H1 (cell line): ENCODE data around the gene ACACA. TPM values are rescaled to one million over a fixed set of nuclear protein-coding genes. Genes with fewer than 3 reads are reported as not detected.
A peak's percentile ranks its signal among the peaks of the same experiment; 100 is the strongest.

ENCODE experiments used
- CTCF ChIA-PET: fragments of 300-600 bp; sonication (Branson Sonifier 250); formaldehyde crosslinking; loops from one replicate; lab custom pipeline; 2021; ENCODE audit not compliant: partially characterized antibody; lab: Charles Lee
- POLR2A ChIA-PET: fragments of 300-600 bp; sonication (Branson Sonifier 250); formaldehyde crosslinking; loops from one replicate; lab custom pipeline; 2021; ENCODE audit warnings: inconsistent platforms; ENCODE audit not compliant: partially characterized antibody; lab: Charles Lee
- DNase-seq, 2 experiments: peaks; one replicate each; pipeline versions ENCODE4 v3.0.0 to v3.0.0-alpha.2; 2010 to 2022; ENCODE audit warnings: low spot score in 2 of 2, low read depth in 1 of 2, mixed read lengths in 1 of 2
- FAIRE-seq: peaks from 2 replicates; lab custom pipeline; 2011; peaks lifted over from hg19 to GRCh38; lab: Jason Lieb, UNC
- H2AFZ ChIP-seq: 2 replicates; pipeline ENCODE4 v1.8.1; 2012; ENCODE audit warnings: low read length, inconsistent platforms
- H2AK5ac ChIP-seq: 2 replicates; pipeline ENCODE4 v1.6.1; 2013; ENCODE audit warnings: low read depth, low read length
- H2BK120ac ChIP-seq: replicated peaks from 2 replicates; pipeline ENCODE3; 2013; ENCODE audit warnings: low read depth, low read length, inconsistent platforms
- H2BK12ac ChIP-seq: 2 replicates; pipeline ENCODE4 v1.6.1; 2013; ENCODE audit warnings: low read depth, low read length
- H2BK15ac ChIP-seq: 2 replicates; pipeline ENCODE4 v1.6.1; 2013; ENCODE audit warnings: low read length
- H2BK20ac ChIP-seq: 2 replicates; pipeline ENCODE4 v1.6.1; 2013; ENCODE audit warnings: low read length
- H2BK5ac ChIP-seq: 2 replicates; pipeline ENCODE4 v1.6.1; 2013; ENCODE audit warnings: low read depth, low read length
- H3K14ac ChIP-seq: 2 replicates; pipeline ENCODE4 v1.6.1; 2013; ENCODE audit warnings: inconsistent platforms; ENCODE audit not compliant: insufficient read length
- H3K18ac ChIP-seq: 2 replicates; pipeline ENCODE4 v1.6.1; 2013; ENCODE audit warnings: low read length; ENCODE audit errors: extremely low read depth
- H3K23ac ChIP-seq: 2 replicates; pipeline ENCODE4 v1.6.1; 2013; ENCODE audit warnings: inconsistent platforms; ENCODE audit not compliant: insufficient read length
- H3K23me2 ChIP-seq: 2 replicates; pipeline ENCODE4 v1.6.1; 2013; ENCODE audit warnings: low read depth, low read length
- H3K27ac ChIP-seq: 2 replicates; pipeline ENCODE4 v1.6.1; 2011; ENCODE audit warnings: low read depth, low read length, inconsistent platforms
- H3K27me3 ChIP-seq, 4 experiments: replicated peaks in 1 of 4; 1 replicate in 1 of 4; 2 replicates in 3 of 4; pipeline versions ENCODE4 v1.6.1 to v1.8.1; 2011 to 2013; ENCODE audit warnings: low read length in 3 of 4, mild to moderate bottlenecking in 3 of 4, inconsistent platforms in 2 of 4, mixed read lengths in 2 of 4, moderate library complexity in 1 of 4; ENCODE audit not compliant: control insufficient read depth in 3 of 4, insufficient read depth in 3 of 4; ENCODE audit errors: extremely low read depth in 1 of 4
- H3K36me3 ChIP-seq, 4 experiments: 2 replicates each; pipeline versions ENCODE4 v1.6.1 to v1.8.1; 2011 to 2013; ENCODE audit warnings: mild to moderate bottlenecking in 4 of 4, low read length in 3 of 4, moderate library complexity in 2 of 4, control low read depth in 1 of 4, inconsistent platforms in 1 of 4; ENCODE audit not compliant: insufficient read depth in 4 of 4, control insufficient read depth in 2 of 4
- H3K4ac ChIP-seq: replicated peaks from 2 replicates; pipeline ENCODE3; 2013; ENCODE audit warnings: low read length, low read depth, mixed read lengths, inconsistent platforms; ENCODE audit not compliant: insufficient read length
- H3K4me1 ChIP-seq, 4 experiments: replicated peaks in 1 of 4; 1 replicate in 1 of 4; 2 replicates in 3 of 4; pipeline versions ENCODE4 v1.6.1 to v1.8.1; 2011 to 2013; ENCODE audit warnings: low read length in 3 of 4, inconsistent platforms in 2 of 4, mixed read lengths in 1 of 4; ENCODE audit not compliant: insufficient read depth in 4 of 4, control insufficient read depth in 3 of 4
- H3K4me2 ChIP-seq, 2 experiments: 2 replicates each; pipeline versions ENCODE4 v1.6.1 to v1.8.1; 2011 to 2013; ENCODE audit warnings: low read depth in 2 of 2, low read length in 2 of 2, control low read depth in 1 of 2, inconsistent platforms in 1 of 2, mild to moderate bottlenecking in 1 of 2; ENCODE audit not compliant: insufficient read depth in 1 of 2
- H3K4me3 ChIP-seq, 4 experiments: fragments of 200-600, 300-600 bp in 1 of 4; sonication (generic), shearing (Covaris generic), sonication (Bioruptor Twin) in 1 of 4; 2 replicates each; pipeline versions ENCODE4 v1.5.1 to v1.8.1; 2011 to 2016; ENCODE audit warnings: low read length in 4 of 4, low read depth in 3 of 4, control low read depth in 2 of 4, inconsistent platforms in 2 of 4, mild to moderate bottlenecking in 2 of 4, mixed read lengths in 1 of 4, moderate library complexity in 1 of 4; ENCODE audit not compliant: insufficient read depth in 2 of 4; ENCODE audit errors: extremely low read depth in 1 of 4
- H3K56ac ChIP-seq: replicated peaks from 2 replicates; pipeline ENCODE3; 2013; ENCODE audit warnings: low read depth, mild to moderate bottlenecking, mixed read lengths, low read length, inconsistent platforms; ENCODE audit not compliant: insufficient read length
- H3K79me1 ChIP-seq: 2 replicates; pipeline ENCODE4 v1.6.1; 2013; ENCODE audit warnings: low read depth, low read length, control low read depth
- H3K79me2 ChIP-seq, 2 experiments: 2 replicates each; pipeline versions ENCODE4 v1.6.1 to v1.8.1; 2012 to 2013; ENCODE audit warnings: low read length in 2 of 2, mild to moderate bottlenecking in 2 of 2, inconsistent platforms in 1 of 2; ENCODE audit not compliant: insufficient read depth in 2 of 2, control insufficient read depth in 1 of 2
- H3K9ac ChIP-seq, 4 experiments: replicated peaks in 1 of 4; 1 replicate in 1 of 4; 2 replicates in 3 of 4; pipeline versions ENCODE4 v1.6.1 to v1.8.1; 2011 to 2013; ENCODE audit warnings: low read depth in 3 of 4, low read length in 3 of 4, control low read depth in 2 of 4, mild to moderate bottlenecking in 2 of 4, moderate library complexity in 2 of 4, inconsistent platforms in 1 of 4; ENCODE audit errors: extremely low read depth in 1 of 4
- H3K9me3 ChIP-seq, 2 experiments: 2 replicates each; pipeline versions ENCODE4 v1.6.1 to v1.8.1; 2012 to 2013; ENCODE audit warnings: mild to moderate bottlenecking in 2 of 2, moderate library complexity in 2 of 2, control low read depth in 1 of 2, inconsistent platforms in 1 of 2, low read depth in 1 of 2, low read length in 1 of 2, mixed read lengths in 1 of 2; ENCODE audit not compliant: insufficient read depth in 2 of 2
- H4K20me1 ChIP-seq, 2 experiments: replicated peaks in 1 of 2; 2 replicates each; pipeline versions ENCODE3 to v1.8.1; 2011 to 2013; ENCODE audit warnings: inconsistent platforms in 2 of 2, low read length in 2 of 2, mild to moderate bottlenecking in 1 of 2; ENCODE audit not compliant: insufficient read depth in 2 of 2, control insufficient read depth in 1 of 2
- H4K5ac ChIP-seq: 2 replicates; pipeline ENCODE4 v1.6.1; 2013; ENCODE audit warnings: low read length, low read depth, mixed read lengths, inconsistent platforms; ENCODE audit not compliant: insufficient read length
- H4K8ac ChIP-seq: 2 replicates; pipeline ENCODE4 v1.8.0; 2013; ENCODE audit warnings: mild to moderate bottlenecking, moderate library complexity, low read length, inconsistent platforms; ENCODE audit not compliant: insufficient read depth; ENCODE audit errors: extremely low read depth
- H4K91ac ChIP-seq: replicated peaks from 2 replicates; pipeline ENCODE3; 2013; ENCODE audit warnings: low read length, mixed read lengths, inconsistent platforms; ENCODE audit not compliant: insufficient read length
- BACH1 ChIP-seq: IDR thresholded peaks from 2 replicates; pipeline ENCODE4 v1.6.1; 2012; ENCODE audit warnings: low read length, improper control_type of control experiment
- BRCA1 ChIP-seq: IDR thresholded peaks from 2 replicates; pipeline ENCODE4 v1.6.1; 2012; ENCODE audit warnings: low read depth, low read length, improper control_type of control experiment
- CBX5 ChIP-seq: fragments of 300-800, 300-1000 bp; sonication (generic); IDR thresholded peaks from 2 replicates; pipeline ENCODE4 v1.7.1; 2016; ENCODE audit warnings: antibody characterized with exemption, low read length, low read depth
- CHD1 ChIP-seq: IDR thresholded peaks from 2 replicates; pipeline ENCODE4 v1.6.1; 2012; ENCODE audit warnings: low read depth, low read length, improper control_type of control experiment
- CHD2 ChIP-seq: IDR thresholded peaks from 2 replicates; pipeline ENCODE4 v1.6.1; 2012; ENCODE audit warnings: low read length, improper control_type of control experiment
- CREB1 ChIP-seq: IDR thresholded peaks from 2 replicates; pipeline ENCODE4 v1.6.1; 2012; ENCODE audit warnings: inconsistent platforms
- EP300 ChIP-seq, 2 experiments: IDR thresholded peaks; 1 replicate in 1 of 2; 2 replicates in 1 of 2; pipeline ENCODE4 v1.6.1; 2011 to 2012; ENCODE audit warnings: low read depth in 2 of 2, low read length in 2 of 2, mild to moderate bottlenecking in 2 of 2, borderline replicate concordance in 1 of 2, inconsistent platforms in 1 of 2, moderate library complexity in 1 of 2
- KDM5A ChIP-seq: fragments of 200-600 bp; IDR thresholded peaks from 2 replicates; pipeline ENCODE4 v1.7.1; 2012; ENCODE audit warnings: mild to moderate bottlenecking, low read length, inconsistent platforms, mixed read lengths
- MAX ChIP-seq: IDR thresholded peaks from 2 replicates; pipeline ENCODE4 v1.6.1; 2012; ENCODE audit warnings: inconsistent platforms
- POU5F1 ChIP-seq: IDR thresholded peaks from 2 replicates; pipeline ENCODE4 v1.6.1; 2011; ENCODE audit warnings: low read depth, mild to moderate bottlenecking, low read length, moderate library complexity
- SRF ChIP-seq: IDR thresholded peaks from 2 replicates; pipeline ENCODE4 v1.6.1; 2011; ENCODE audit warnings: mild to moderate bottlenecking, low read depth, low read length, moderate library complexity
- SUZ12 ChIP-seq: fragments of 200-600 bp; sonication (generic); IDR thresholded peaks from 2 replicates; pipeline ENCODE4 v1.6.1; 2012; ENCODE audit warnings: mild to moderate bottlenecking, inconsistent platforms, low read length, moderate library complexity, mixed read lengths
- TBP ChIP-seq: IDR thresholded peaks from 2 replicates; pipeline ENCODE4 v1.6.1; 2011; ENCODE audit warnings: low read depth, low read length, improper control_type of control experiment
- TEAD4 ChIP-seq: IDR thresholded peaks from 2 replicates; pipeline ENCODE4 v1.6.1; 2012; ENCODE audit warnings: low read depth, low read length, inconsistent platforms, mixed read lengths
- WGBS, 2 experiments: shearing (Covaris generic) in 1 of 2; methylation state at CpG; one replicate each; pipeline versions ENCODE4 v1.1.6 to v1.1.7; 2013 to 2015; ENCODE audit warnings: low lambda C conversion rate in 2 of 2, mixed read lengths in 2 of 2, inconsistent platforms in 1 of 2, low coverage in 1 of 2, missing lambda C conversion rate in 1 of 2; ENCODE audit not compliant: insufficient replicate concordance in 2 of 2, insufficient coverage in 1 of 2, insufficient read length in 1 of 2; ENCODE audit errors: extremely low coverage in 1 of 2, missing lambda C conversion rate in 1 of 2; 5-methylcytosine and 5-hydroxymethylcytosine counted together
- polyA plus RNA-seq, 7 experiments: library from polyadenylated mRNA; depleted of rRNA in 3 of 7; stranded (reverse) in 5 of 7; unstranded in 2 of 7; fragments of >200 nt in 5 of 7; fragments of 200-250 nt in 2 of 7; gene quantifications; 1 replicate in 5 of 7; 2 replicates in 1 of 7; 4 replicates in 1 of 7; pipeline versions ENCODE4 v1.2.1 to v1.2.3, GENCODE V29; 2011 to 2013; ENCODE audit warnings: missing spikeins in 2 of 7, mixed read lengths in 2 of 7
- total RNA-seq: library from RNA; stranded (reverse); fragmentation: NEBNext Ultra II Directional; extraction: Animal tissue kit (Norgen Biotek cat#: 25700); gene quantifications from 2 replicates; pipeline ENCODE4 v1.2.1, GENCODE V29; 2021

ACACA gene
- total and polyA plus RNA-seq, 2 of the 8 experiments (the other 6 are each of a cell fraction or from before 2014, with no cell fraction given), result 74.0 to 160 TPM

- H2BK12ac ChIP-seq, result no peak overlapping the region
- H2BK15ac ChIP-seq, result no peak overlapping the region
- no peaks in the 10 kb centered on the region for H3K79me2 ChIP-seq
- H2AFZ ChIP-seq, result no peak overlapping the region
- no peak overlapping the region for H2AK5ac ChIP-seq
- H3K9me3 ChIP-seq, result no peaks in the 10 kb centered on the region
- ChIA-PET CTCF (interaction anchor here (0.6 to 1.3 kb wide), 5 partner anchors 9 to 27 kb away, joined by 3 to 6 read pairs (median 4); no protein-coding TSS in a partner anchor), POLR2A (interaction anchor here (0.7 kb wide), 1 partner anchor 111 kb away, joined by 3 read pairs; no protein-coding TSS in a partner anchor)
- no peak overlapping the region for H4K8ac ChIP-seq
- no peak for TF ChIP-seq CREB1
- TF ChIP-seq EP300 (IDR thresholded peaks at IDR 0.05; ENCODE audit: borderline replicate concordance in 1 of 2, low read depth in 2 of 2, low read length in 2 of 2), result no peak
- TF ChIP-seq CHD2, result no peak
- no peak for TF ChIP-seq CBX5
- TF ChIP-seq SRF, result no peak
- TF ChIP-seq CHD1, result no peak
- no peak for TF ChIP-seq TEAD4
- no peak for TF ChIP-seq BACH1
- no peak for TF ChIP-seq TBP
- TF ChIP-seq KDM5A, result no peak
- no peak for TF ChIP-seq MAX
- TF ChIP-seq BRCA1, result no peak
- TF ChIP-seq SUZ12, result no peak
- TF ChIP-seq POU5F1, result no peak
- H3K18ac ChIP-seq, result no peak overlapping the region
- no peak overlapping the region for H3K27ac ChIP-seq
- no peak overlapping the region for H4K91ac ChIP-seq
- H3K56ac ChIP-seq, result no peak overlapping the region
- no peak overlapping the region for H3K4ac ChIP-seq
- H3K4me2 ChIP-seq, result no peak overlapping the region
- WGBS, 2 experiments, result 83% methylated on average over 3 of the region's 3 CpGs; no CpG with 5 or more reads in 1 of the 2 experiments
- H3K14ac ChIP-seq, result no peak overlapping the region
- no peak overlapping the region for H2BK5ac ChIP-seq
- H3K4me3 ChIP-seq, result no peak overlapping the region
- H3K27me3 ChIP-seq, result no peaks in the 10 kb centered on the region
- no peaks in the 10 kb centered on the region for H4K20me1 ChIP-seq
- H3K23me2 ChIP-seq, result no peaks in the 10 kb centered on the region
- no peaks in the 10 kb centered on the region for H3K79me1 ChIP-seq
- H3K4me1 ChIP-seq, result peaks cover 0 to 18% (median 4%) of the 10 kb centered on the region in 4 experiments; a peak in 4 of 7 replicates
- no peak overlapping the region for H2BK120ac ChIP-seq
- DNase-seq (no peak), FAIRE-seq (no peak)
- peak overlapping the region in 1 of 4 experiments; percentile 49; a peak in 1 of 7 replicates for H3K9ac ChIP-seq
- no peak overlapping the region for H3K23ac ChIP-seq
- peaks cover 0 to 22% (median 2%) of the 10 kb centered on the region in 4 experiments; a peak in 4 of 8 replicates for H3K36me3 ChIP-seq
- no peak overlapping the region for H4K5ac ChIP-seq
- no peak overlapping the region for H2BK20ac ChIP-seq
These were observed 192.2 kb downstream of the ACACA start for GRCh38 chr17:37214416-37214815.
